Left ventricle myocardium inferior (tissue), 1 donor: ENCODE measurements around the gene IKZF2. TPM values are rescaled to one million over a fixed set of nuclear protein-coding genes. Genes with fewer than 3 reads are reported as not detected.

Experiments used
- DNase-seq: peaks from one replicate; pipeline ENCODE4 v3.0.0-alpha.2; 2020
- H3K27ac ChIP-seq: fragments of 200-600 bp; replicated peaks from 2 replicates; pipeline ENCODE4 v1.8.0; 2021
- H3K27me3 ChIP-seq: fragments of 200-600 bp; 2 replicates; pipeline ENCODE4 v1.8.0; 2021; ENCODE audit warnings: low read depth
- H3K36me3 ChIP-seq: fragments of 200-600 bp; 2 replicates; pipeline ENCODE4 v1.8.0; 2021
- H3K4me1 ChIP-seq: fragments of 200-600 bp; 2 replicates; pipeline ENCODE4 v1.8.0; 2021
- H3K4me3 ChIP-seq: fragments of 200-600 bp; 2 replicates; pipeline ENCODE4 v1.8.0; 2021; ENCODE audit warnings: mild to moderate bottlenecking, moderate library complexity
- H3K9me3 ChIP-seq: fragments of 200-600 bp; replicated peaks from 2 replicates; pipeline ENCODE4 v1.8.0; 2021
- CTCF ChIP-seq: fragments of 200-600 bp; IDR thresholded peaks from 2 replicates; pipeline ENCODE4 v1.8.0; 2021; ENCODE audit warnings: antibody characterized with exemption, mild to moderate bottlenecking, borderline replicate concordance
- intact Hi-C: fragments of 100-400 bp; cut with micrococcal nuclease; formaldehyde crosslinking; loops from one replicate; pipeline ENCODE4 v1.11.0; 2022
- total RNA-seq: library from RNA; stranded (reverse); fragmentation: NEBNext Ultra II Directional; extraction: Animal tissue kit (Norgen Biotek cat#: 25700); gene quantifications from one replicate; pipeline ENCODE4 v1.2.1, GENCODE V29; 2021
- donor health status: DM: no; HTN: yes; CAD: no; lungs with severe emphysema.

Gene IKZF2
- total RNA-seq, 1 donor from 2014 or later = 6.8 TPM

- H3K36me3 ChIP-seq = no peaks in the 10 kb centered on the region
- TF ChIP-seq CTCF = no peak
- H3K4me3 ChIP-seq = peak overlapping the region; percentile 84
- no peaks in the 10 kb centered on the region for H3K9me3 ChIP-seq
- H3K4me1 ChIP-seq = peaks cover 62% of the 10 kb centered on the region
- peak overlapping the region; percentile 95 for H3K27ac ChIP-seq
- no peaks in the 10 kb centered on the region for H3K27me3 ChIP-seq
- intact Hi-C loops = no loop called here
- no peak for DNase-seq
Observed at GRCh38 chr2:213148572-213149261, 2.7 kb downstream of the IKZF2 start.

GRCh38 chr2:213147538-213147937, 3.9 kb downstream of the IKZF2 start:
- H3K27ac ChIP-seq = no peak overlapping the region
- no peaks in the 10 kb centered on the region for H3K9me3 ChIP-seq
- no peak for DNase-seq
- H3K36me3 ChIP-seq = no peaks in the 10 kb centered on the region
- peaks cover 51% of the 10 kb centered on the region for H3K4me1 ChIP-seq
- H3K27me3 ChIP-seq = no peaks in the 10 kb centered on the region
- intact Hi-C loops = no loop called here
- TF ChIP-seq CTCF = no peak
- no peak overlapping the region for H3K4me3 ChIP-seq

GRCh38 chr2:213145715-213146242, 5.6 kb downstream of the IKZF2 start:
- H3K27me3 ChIP-seq = no peaks in the 10 kb centered on the region
- peaks cover 37% of the 10 kb centered on the region for H3K4me1 ChIP-seq
- H3K36me3 ChIP-seq = no peaks in the 10 kb centered on the region
- no peak for TF ChIP-seq CTCF
- H3K4me3 ChIP-seq = no peak overlapping the region
- no peaks in the 10 kb centered on the region for H3K9me3 ChIP-seq
- H3K27ac ChIP-seq = no peak overlapping the region
- DNase-seq = no peak
- intact Hi-C loops = no loop called here

GRCh38 chr2:213137064-213137463, 14.3 kb downstream of the IKZF2 start:
- intact Hi-C loops = no loop called here
- TF ChIP-seq CTCF = no peak
- H3K9me3 ChIP-seq = no peaks in the 10 kb centered on the region
- no peak for DNase-seq
- no peaks in the 10 kb centered on the region for H3K4me1 ChIP-seq
- no peaks in the 10 kb centered on the region for H3K27me3 ChIP-seq
- no peak overlapping the region for H3K4me3 ChIP-seq
- no peak overlapping the region for H3K27ac ChIP-seq
- no peaks in the 10 kb centered on the region for H3K36me3 ChIP-seq

GRCh38 chr2:213129311-213129710, 22.1 kb downstream of the IKZF2 start:
- Histone ChIP-seq H3K27ac (no peak overlapping the region), H3K27me3 (no peaks in the 10 kb centered on the region), H3K4me1 (peaks cover 12% of the 10 kb centered on the region), H3K36me3 (no peaks in the 10 kb centered on the region), H3K9me3 (no peaks in the 10 kb centered on the region), H3K4me3 (no peak overlapping the region)
- intact Hi-C loops = no loop called here
- no peak for DNase-seq
- no peak for TF ChIP-seq CTCF
